GM18907 (cell line): ENCODE data around the gene ADGRG7.
"Not testable (repeated sequence)": the region's sequence is repeated elsewhere in the genome, so short reads cannot be mapped to it uniquely, and the experiment has no call there.

Experiments
- ATAC-seq: cut with Tn5 transposase; IDR thresholded peaks from one replicate; pipeline ENCODE4 v1.9.1; 2021; ENCODE audit warnings: mild to moderate bottlenecking, moderate library complexity; ENCODE audit not compliant: unreplicated experiment

The ADGRG7 gene, protein sequence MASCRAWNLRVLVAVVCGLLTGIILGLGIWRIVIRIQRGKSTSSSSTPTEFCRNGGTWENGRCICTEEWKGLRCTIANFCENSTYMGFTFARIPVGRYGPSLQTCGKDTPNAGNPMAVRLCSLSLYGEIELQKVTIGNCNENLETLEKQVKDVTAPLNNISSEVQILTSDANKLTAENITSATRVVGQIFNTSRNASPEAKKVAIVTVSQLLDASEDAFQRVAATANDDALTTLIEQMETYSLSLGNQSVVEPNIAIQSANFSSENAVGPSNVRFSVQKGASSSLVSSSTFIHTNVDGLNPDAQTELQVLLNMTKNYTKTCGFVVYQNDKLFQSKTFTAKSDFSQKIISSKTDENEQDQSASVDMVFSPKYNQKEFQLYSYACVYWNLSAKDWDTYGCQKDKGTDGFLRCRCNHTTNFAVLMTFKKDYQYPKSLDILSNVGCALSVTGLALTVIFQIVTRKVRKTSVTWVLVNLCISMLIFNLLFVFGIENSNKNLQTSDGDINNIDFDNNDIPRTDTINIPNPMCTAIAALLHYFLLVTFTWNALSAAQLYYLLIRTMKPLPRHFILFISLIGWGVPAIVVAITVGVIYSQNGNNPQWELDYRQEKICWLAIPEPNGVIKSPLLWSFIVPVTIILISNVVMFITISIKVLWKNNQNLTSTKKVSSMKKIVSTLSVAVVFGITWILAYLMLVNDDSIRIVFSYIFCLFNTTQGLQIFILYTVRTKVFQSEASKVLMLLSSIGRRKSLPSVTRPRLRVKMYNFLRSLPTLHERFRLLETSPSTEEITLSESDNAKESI

DNA sequence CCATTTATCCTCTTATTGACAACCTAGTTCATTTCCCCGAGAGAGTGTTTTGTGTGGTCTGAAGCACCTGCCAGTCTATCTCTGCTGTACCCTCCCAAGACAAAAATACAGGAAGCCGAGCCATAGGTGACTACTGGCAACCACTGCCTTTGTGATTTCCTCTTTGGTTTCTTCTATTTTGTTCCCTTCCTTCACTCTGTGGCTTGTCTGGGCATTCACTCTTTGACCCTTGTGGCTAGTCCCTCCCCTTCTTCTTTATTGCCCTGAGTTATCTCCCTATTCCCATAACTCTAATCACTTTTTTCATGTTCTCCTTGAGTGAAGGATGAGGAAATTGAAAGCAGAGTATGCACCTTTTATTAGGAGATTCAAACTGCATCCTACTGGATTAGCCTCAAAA, at the start of gene ADGRG7:
ADGRG7 (plus strand) TSS at position 297 of the 400 bp plus-strand sequence. CDS start 256 bp downstream, outside the sequence.
- ATAC-seq = no peak

DNA sequence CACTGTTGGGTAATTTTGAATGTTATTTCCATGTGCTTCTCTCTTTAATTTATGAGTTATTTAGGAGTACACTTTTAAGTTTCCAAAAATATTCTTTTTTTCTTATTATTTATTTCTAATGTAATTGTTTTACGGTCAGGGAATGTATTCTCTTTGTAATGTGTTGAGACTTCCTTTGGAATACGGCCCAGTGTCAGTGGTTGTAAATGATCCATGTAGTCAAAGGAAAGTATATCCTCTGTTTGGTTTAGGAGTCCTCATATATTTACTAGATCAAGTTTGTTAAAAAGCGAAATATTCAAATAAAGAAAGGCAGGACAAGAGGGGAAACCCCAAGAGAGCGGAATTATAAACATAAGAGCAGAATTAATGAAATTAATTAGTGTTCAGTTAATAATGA, 49.0 kb upstream of the ADGRG7 start:
- no peak for ATAC-seq

DNA sequence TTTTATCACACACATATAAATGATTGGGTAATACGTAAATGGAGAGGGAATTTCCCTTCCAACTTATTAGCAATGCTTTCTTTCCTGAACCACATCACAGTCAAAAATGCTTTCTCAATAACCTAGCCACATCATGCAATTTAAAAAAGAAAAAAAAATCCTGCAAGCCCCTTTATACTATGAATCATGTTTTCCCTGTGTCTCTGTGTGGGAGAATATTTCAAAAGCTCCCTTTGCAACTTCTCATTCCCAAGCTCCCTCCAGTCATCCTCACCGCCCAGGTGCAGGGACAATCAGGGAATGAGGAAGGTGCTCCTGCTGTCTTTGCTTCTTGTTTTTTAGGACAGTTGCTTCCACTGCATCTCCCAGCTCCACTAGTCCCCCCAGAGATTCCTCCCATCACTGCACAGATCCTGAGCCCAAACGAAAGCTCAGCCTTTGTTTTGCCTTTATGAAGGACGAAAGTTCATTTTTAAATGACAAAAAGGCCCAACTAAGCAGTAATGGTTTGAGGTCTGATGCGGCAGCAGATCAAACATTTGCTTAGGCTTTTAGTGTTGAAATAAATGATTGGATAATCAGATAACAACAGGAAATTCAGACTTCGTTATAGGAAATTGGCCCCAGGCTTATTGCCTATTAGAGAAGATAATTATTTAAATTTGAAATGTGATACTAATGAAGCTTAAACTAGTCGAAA, 47.8 kb upstream of the ADGRG7 start:
- no peak for ATAC-seq

DNA sequence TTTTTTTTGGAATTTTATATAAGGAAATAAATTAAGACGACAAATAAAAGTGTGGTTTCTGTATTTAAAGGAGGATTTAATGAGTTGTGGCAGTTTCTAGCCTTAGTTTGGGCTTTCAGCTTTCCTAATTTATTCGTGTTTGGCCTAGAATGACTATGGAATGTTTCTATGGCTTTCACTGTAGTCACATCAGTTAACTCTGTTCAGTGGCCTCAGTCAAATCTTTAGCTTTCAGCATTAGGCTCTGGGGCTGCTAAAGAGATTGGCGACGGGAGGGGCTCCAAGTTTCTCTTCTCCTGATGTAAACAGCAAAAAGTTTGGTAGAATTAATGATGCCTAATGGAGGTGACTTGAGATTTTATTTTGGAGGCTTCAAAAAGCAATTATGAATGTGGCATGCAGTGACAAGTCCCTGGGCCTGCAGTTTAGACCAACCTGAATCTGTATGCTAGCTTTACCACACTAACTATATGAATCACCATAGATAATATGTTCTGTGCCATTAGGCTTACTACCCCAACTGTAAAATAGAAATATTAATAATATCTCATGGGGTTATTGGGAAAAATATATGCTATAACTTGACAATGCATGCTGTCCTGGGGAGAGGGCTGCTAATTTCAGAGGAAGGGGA, 47.1 kb upstream of the ADGRG7 start:
- ATAC-seq = no peak

DNA sequence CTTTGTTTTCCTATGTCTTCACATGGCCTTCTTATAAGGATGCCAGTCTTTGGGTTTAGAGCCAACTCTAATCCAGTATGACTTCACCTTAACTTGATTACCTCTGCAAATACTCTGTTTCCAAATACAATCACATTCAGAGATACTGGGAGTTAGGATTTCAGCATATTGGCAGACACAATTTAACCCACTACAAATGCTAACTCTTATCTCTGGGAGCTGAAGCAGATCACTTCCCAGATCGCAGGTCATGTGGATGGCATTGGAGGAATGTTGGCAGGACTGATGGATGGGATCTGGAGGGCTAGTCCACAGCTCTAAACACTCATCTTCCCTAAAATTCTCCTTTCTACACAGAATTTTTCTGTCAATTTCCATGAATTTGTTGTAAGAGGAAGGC, 46.2 kb upstream of the ADGRG7 start:
- ATAC-seq = no peak

DNA sequence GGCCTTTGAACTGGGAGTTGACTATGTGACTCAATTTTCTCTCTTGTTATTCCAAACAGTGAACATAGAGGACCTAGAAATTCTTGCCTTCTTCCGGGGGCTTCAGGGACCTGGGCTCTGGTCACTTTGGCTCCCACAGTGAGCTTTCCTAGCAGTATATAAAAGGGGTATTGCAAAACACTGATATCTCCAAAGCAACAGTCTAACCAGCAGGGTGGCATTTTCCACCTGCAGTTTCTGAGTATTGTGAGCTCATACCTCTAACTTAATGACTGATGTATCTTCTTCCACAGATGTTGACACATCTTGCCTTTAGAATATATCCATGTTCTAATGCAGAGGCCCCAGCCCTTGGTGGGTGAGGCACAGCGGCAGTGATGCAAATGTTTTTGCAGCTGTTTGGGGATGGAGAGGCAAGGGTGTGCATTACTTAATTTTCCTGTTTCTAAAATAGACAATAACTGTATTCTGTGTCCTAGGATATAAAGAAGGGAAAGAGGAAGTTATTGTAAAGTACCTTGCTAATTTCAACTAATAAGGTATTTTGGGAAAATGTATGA, 45.7 kb upstream of the ADGRG7 start:
- no peak for ATAC-seq

DNA sequence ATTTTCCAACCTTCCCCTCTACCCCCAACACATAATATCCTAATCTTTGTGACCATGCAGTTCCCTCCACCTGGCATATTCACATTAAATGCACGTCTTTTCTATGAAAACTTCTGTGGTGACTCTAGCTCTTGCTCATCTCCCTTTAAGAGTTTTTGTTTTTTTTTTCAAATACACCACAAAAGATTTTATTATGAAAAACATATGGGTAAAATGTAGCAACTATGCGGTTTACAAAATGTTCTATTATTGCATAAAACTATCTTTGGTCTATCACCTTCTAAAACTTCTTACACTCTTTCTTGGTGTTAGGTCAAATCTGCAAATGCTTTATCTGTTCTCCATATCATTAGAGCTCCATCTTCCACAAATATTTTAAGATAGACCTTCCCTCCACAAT, 38.6 kb upstream of the ADGRG7 start:
- ATAC-seq = no peak

DNA sequence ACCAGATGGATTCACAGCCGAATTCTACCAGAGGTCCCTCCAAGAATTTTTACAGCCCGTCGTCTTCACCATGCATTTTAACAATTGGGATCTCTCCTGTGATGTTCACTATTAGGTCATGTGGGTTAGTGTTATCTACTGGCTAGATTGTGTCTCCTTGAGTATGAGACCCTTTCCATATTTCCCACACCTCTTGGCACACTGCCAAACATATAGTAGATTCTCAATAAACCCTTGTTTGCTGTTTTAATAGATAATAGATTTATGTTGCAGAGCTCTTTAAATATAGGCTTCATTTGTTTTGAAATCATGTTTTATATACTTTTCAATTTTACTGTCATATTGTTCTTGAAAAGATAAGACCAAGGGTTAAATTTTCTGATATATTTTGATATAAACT, 34.9 kb upstream of the ADGRG7 start:
- no peak for ATAC-seq

DNA sequence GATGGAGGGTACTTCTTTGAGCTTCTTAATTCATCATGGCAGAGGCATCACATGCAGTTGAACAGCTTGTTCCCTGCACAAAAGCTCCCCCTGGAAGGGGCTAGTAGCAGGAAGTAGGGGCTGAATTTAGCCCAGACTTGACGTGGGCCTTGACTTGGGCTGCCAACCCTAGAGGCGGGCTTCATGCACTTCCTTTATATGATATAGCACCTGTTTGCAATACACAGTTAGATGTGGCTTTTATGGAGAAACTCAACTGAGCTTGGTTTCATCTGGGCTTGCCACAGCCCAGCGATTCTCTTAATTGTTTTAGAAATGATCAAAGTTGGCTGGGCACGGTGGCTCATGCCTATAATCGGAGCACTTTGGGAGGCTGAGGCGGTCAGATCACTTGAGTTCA, 33.7 kb upstream of the ADGRG7 start:
- ATAC-seq = no peak

DNA sequence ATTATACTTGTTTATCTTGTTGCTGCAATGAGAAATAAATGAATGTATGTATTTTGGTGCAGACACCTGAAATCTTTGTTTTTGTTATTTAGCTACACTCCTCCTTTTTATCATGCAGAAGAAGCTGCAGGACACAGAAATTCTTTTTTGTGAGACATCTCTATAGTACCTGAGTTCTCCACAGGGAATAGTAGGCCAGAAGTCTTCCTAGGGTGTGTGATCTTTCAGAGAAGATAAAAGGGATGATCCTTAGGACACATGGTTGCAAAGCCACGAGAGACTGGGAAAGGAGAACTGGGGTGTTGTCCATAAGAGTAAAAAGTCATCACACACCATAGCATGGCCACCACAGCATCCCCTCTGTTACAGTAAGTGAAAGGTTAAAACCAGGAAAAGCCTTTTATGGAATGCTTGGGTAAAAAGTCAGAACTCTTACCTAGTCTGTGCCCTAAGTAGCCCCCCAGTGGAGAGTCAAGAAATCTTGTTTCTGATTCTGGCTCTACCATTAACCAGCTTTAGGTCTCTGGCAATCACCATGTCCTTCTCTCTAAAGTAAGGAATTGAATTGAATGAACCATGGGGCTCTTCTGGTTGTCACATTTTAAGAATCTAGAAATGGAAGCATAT, 31.9 kb upstream of the ADGRG7 start:
- ATAC-seq = no peak

DNA sequence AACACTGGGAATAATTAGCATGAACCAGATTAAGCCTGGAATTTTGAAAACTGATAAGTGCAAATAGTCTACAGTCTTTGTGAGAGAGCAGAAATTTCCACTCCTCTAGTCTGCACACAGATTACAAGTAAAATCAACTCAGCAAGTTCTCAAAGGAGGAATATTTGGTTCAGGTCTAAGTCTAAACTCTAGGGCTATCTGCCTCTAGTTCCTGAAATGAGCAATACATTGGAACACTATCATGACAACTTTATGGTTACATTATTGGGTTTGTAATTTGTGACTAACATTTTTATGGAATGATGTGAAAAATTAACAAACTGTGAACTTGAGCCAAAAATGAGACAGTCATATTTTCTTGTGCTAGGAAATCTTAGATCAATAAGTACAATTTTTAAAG, 30.8 kb upstream of the ADGRG7 start:
- no peak for ATAC-seq

DNA sequence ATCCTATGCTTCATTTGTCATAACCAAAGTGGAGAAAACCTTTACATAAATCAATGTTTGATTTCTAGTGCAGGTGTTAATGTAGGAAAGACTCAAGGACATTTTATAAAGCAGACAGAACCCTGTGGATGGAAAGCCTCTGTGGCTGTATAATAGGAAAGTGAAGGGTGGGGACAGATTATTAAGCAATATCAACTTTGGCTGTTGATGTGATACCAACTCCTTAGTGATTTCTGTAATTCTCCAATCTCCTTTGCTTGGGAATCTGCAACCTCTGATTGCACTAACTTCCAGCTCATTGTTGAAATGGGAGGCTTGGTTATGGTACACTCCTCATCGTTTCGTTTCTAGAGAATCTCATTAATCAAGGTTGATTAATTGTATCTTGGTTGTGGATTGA, 29.3 kb upstream of the ADGRG7 start:
- ATAC-seq = no peak

DNA sequence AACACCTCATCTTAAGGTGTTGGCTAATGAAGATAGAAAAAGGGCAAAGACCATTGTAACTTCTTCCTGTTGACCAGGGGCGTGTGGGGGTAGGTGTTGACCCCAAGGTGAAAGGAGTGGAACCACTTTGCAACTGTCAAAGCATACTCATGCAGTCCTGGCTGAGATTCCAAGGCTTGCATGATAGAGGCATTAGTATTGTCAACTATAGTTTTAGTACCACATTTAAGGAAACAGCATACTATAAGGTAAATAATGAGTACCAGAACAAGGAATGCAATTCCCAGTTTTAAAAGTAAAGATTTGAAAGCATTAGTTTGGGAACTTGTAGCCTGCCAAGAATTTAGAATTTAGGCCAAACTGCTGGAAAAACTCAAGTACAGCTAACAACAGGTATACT, 27.8 kb upstream of the ADGRG7 start:
- ATAC-seq = no peak

DNA sequence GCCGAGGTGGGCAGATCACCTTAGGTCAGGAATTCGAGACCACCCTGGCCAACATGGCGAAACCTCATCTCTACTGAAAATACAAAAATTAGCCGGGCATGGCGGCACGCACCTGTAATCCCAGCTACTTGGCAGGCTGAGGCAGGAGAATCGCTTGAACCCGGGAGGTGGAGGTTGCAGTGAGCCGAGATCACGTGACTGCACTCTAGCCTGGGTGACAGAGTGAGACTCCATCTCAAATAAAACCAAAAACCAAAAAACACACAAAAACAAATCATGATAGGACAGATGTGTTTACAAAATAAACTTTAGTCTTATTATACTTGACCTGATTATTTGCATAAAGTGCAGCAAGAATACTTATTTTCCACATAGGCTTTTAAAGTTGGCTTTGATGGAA, 27.2 kb upstream of the ADGRG7 start:
- not testable (repeated sequence) for ATAC-seq

DNA sequence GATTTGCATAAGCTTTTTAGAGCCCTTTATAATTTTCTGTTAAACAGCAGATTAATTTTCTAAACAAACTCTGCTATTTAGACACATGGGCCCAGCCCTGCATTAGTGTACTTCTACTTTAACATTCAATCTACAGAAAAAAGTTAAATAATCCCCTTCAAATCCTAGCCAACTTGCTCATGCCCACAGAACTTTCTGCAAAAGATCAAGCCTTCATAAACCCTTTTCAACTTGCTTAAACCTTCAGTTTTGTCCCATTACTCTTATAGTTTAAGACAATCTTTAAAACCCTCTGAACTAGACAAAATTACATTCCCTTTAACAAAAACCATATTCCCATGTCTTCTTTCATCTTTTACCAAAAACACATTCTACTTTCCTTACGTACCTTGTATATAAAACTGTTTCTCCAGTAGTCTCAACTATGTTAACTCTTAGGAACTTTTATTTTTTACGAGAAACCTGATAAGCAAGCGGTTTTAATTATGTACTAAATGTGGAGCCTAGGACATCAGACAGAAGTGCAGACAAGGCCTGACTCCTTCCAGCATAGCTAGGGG, 25.2 kb upstream of the ADGRG7 start:
- no peak for ATAC-seq

DNA sequence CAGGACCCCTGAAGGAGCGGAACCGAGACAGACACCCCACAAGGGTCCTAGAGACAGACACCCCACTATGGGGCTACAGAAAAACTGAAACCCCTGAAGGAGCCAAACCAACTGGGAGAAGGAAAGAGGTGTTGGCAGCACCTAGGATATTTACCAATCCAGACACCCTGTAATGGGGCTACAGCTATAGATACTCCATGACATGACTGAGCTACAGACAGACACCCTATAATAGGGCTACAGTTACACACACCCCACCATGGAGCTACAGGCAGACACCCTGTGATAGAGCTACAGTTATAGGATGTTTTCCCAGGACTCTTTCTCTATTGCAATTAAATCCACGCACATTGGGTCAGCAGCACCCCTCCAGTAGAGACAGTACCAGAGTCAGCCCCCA, 22.6 kb upstream of the ADGRG7 start:
- ATAC-seq = no peak

DNA sequence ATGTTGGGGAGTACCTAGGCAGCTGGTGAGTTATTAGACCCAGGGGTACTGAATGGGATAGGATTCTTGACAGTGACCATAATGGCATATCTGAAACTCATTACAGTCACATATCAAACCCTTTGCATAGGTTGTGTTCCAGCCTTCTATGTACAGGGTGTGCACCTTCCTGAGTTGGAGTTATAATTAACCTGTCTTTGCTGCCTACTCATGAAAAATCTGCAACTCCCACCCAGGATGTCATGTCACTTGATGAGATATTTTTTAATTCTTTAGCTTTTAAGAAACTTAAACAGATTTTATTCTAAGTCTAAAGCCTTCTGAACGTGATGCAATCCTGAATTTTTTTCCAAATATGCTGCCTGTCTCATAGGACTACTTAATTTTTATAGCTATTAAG, 21.1 kb upstream of the ADGRG7 start:
- no peak for ATAC-seq

DNA sequence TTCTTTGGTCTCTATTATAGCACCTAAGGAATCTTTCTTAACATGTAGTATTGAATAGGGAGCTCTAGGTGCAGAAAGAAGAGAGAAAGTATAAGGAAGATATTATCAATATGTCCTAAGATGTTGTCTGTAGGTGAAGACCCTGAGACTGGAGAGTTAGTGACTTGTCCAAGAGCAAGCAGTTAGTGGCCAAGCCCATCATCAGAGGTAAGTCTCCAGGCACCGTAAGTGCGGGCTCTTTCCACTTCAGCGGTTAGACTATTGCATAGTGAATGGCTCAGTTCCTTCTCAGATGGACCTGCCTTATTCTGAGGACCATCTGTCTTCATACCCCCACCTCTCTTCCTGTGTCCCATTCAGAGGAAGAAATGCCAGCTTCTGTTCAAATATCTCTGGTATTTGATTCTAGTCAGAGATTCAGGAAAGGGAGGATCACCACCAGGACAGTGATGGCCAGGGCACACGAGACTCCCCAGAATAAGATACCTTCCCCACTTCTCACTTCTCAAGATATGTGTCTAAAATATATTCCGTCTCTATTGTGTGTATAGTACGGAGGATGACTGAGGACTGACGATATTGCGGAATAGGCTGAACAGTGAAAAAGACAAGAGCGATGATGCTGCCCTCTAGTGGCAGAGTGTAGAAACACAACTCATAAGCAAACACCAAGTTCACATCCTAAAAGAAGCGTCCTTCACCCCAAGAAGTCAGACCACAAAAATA, 19.1 kb upstream of the ADGRG7 start:
- ATAC-seq = peak; percentile 87

DNA sequence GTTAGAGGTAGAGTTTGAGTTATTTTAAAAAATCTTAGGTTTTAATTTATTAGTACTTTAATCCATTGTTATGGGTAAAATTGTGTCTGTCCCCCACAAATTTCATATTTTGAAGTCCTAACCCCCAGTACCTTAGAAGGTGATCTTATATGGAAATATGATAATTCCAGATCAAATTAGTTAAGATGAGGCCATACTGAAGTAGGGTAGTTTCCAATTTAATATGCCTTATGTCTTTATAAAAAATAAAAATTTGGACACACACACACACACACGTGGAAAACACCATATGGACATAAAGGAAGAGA, 18.6 kb upstream of the ADGRG7 start:
- ATAC-seq = no peak

DNA sequence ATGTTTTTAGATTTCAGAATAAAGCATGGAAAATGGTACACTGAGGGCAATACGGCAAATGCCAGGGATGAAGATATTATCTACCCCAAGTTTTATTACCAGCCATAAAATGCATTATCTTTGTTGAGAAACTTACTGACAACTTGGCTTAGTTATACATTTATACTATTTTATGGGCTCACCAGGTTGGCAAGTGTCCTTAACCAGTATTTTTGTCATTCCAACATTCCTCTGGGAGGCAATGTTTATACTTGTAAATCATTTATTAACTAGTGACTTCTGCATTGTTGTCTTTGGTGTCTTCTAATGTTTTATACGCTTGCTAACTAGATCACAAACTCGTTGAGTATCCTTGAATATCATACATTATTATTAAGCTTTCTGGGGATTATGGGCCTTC, 18.0 kb upstream of the ADGRG7 start:
- no peak for ATAC-seq
